GM12865 (cell line): ENCODE measurements around the gene MTMR2.

ENCODE experiments used
- DNase-seq: peaks from one replicate; pipeline ENCODE4 v3.0.0; 2010; ENCODE audit warnings: low read depth
- H3K4me3 ChIP-seq: 2 replicates; pipeline ENCODE4 v1.5.1; 2011; ENCODE audit warnings: mild to moderate bottlenecking, low read depth, low read length, control low read depth
- CTCF ChIP-seq: IDR thresholded peaks from 2 replicates; pipeline ENCODE4 v1.5.1; 2011; ENCODE audit warnings: low read length, control low read depth, low read depth, inconsistent platforms; ENCODE audit not compliant: insufficient read depth; ENCODE audit errors: missing control alignments

Gene MTMR2

GRCh38 chr11:95790123-95790932, 133.6 kb downstream of the MTMR2 start, which contains the start of gene CEP57:
TSS of gene CEP57 (plus strand) at chr11:95790498. CDS start at chr11:95790699, 201 bp downstream.
- TF ChIP-seq CTCF, result no peak
- DNase-seq, result peak; percentile 97
- peak within 1 kb of the TSS; percentile 88 for H3K4me3 ChIP-seq

GRCh38 chr11:95789506-95790122, 134.3 kb downstream of the MTMR2 start, which contains the start of gene FAM76B:
TSS of gene FAM76B (minus strand) at chr11:95789782. CDS start at chr11:95789478, 304 bp downstream.
- TF ChIP-seq CTCF, result no peak
- peak; percentile 99 for DNase-seq
- H3K4me3 ChIP-seq, result peak within 1 kb of the TSS; percentile 88

- peak; percentile 49 for DNase-seq
- no peak for TF ChIP-seq CTCF
- peak overlapping the region; percentile 88 for H3K4me3 ChIP-seq
These were observed 134.9 kb downstream of the MTMR2 start for GRCh38 chr11:95788921-95789505.
